Activated T-cell treated with anti-CD3 and anti-CD28 coated beads, Interleukin-2, amount 50 U/mL, for 1 hour (primary cell): ENCODE data around the gene POFUT2.

Experiments used
- DNase-seq: peaks from one replicate; pipeline ENCODE4 v3.0.0-alpha.2; 2020

The POFUT2 gene

GRCh38 chr21:45262041-45262581 is 25.6 kb downstream of the POFUT2 start:
- no peak for DNase-seq

DNA sequence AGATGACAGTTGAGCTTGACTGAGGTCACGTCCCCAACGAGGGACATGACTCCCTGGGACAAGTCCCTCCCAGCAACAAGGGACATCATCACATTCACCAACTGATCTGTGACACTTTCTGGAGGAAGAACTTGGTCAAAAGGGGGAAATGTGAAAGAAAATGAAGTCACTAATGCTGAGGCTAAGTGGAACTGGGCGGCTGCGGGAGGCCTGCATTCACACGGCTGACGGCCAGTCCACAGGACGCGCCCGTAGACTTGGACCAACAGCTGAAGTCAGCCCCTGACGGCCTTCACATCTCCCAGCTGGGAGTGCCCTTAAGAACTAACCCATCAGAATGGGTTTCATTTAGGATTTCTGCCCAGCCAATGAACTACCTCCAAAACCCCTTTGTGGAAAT is 26.6 kb downstream of the POFUT2 start:
- DNase-seq, result no peak

DNA sequence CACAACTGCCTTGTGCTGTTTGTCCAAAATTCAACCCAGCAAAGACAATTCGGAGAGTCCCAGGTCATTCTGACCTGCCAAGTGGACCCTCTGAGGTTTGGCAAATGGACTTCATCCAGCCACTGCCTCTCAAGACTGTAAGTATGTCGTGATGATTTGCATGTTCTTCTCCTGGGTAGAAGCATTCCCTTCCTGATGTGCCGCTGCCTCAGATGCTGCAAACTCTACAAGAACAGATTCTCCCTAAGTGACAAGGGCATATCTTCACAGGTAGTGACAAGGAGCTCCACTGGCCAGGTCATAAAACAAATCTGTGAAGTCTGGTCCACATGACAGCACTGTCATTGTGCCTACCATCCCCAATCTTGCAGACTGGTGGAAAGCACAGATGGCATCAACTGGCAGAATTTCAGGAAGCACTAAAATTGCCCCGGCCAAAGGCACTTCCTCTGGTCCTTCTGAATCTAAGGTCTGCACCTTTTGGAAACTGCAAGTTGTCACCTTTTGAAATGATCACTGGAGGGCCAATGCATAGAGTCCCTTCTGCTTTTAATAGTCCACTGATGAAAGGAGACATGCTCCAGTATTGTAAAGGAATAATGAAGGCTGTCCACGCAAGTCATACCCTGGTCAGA is 27.4 kb downstream of the POFUT2 start:
- no peak for DNase-seq

- no peak for DNase-seq
Observed at GRCh38 chr21:45259206-45259840, 28.4 kb downstream of the POFUT2 start.

DNA sequence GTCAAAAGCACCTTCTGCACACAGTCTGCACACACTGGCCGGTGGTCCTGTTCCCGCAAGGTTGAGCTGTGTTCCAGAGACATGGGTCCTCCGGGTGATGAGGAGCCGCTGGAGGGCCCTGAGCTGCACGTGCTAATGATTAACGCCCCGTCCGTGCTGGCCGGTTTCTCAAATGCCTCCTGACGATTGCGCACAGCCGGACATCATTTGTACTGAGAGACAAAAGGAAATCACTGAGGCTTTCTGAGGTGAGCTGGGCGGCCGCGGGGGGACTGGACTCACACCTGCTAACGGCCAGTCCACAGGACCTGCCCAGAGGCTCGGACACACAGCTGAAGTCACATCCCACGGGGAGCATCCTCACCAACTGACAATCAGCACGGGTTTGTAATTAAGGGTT is 29.2 kb downstream of the POFUT2 start:
- DNase-seq, result no peak

GRCh38 chr21:45257673-45258341 is 29.9 kb downstream of the POFUT2 start:
- no peak for DNase-seq

GRCh38 chr21:45256912-45257672 is 30.6 kb downstream of the POFUT2 start:
- DNase-seq, result no peak

DNA sequence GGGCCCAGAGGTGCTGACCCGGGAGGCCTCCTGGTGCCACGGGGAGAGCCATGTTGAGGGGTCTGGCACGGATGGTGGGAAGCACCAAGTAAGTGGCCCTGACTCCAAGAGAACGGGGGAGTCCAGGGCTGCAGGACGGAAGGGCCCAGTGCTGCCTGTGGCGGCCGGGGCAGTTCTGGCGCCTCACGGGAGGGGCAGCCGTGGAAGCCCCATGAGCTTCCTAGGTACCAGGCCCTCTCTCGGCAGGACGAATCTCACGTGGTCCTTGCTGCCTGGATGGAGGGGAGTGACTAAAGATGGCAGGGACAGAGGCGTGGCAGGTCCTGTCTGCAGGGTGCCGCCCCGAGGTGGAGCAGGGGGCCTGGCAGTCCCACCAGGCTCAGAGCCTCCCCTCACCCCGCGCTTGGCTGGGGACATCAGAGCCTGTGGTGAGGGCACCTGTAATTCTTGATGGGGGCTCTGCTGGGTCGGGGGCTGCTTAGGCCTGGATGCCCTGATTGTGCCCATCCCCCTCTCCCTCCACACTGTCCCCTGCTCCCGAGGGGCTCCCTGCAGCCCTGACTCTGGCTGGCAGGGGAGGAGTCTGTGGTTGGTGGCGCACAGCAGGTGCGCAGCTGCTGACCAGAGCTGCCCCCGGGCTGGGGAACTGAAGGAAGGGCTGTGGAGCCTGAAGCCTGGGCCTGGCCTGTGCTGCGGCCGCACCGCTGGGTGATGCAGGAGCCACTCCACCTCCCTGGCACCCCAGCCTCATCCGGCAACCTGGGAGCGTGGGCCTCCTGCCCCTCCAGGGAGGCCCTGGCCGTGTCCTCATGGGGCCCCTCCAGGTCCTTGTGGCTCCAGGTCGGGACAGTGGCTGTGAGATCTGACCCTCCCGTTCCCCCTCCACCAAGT is 31.4 kb downstream of the POFUT2 start:
- DNase-seq, result no peak

GRCh38 chr21:45255381-45256020 is 32.2 kb downstream of the POFUT2 start:
- no peak for DNase-seq

GRCh38 chr21:45254460-45254930 is 33.2 kb downstream of the POFUT2 start:
- DNase-seq, result no peak

DNA sequence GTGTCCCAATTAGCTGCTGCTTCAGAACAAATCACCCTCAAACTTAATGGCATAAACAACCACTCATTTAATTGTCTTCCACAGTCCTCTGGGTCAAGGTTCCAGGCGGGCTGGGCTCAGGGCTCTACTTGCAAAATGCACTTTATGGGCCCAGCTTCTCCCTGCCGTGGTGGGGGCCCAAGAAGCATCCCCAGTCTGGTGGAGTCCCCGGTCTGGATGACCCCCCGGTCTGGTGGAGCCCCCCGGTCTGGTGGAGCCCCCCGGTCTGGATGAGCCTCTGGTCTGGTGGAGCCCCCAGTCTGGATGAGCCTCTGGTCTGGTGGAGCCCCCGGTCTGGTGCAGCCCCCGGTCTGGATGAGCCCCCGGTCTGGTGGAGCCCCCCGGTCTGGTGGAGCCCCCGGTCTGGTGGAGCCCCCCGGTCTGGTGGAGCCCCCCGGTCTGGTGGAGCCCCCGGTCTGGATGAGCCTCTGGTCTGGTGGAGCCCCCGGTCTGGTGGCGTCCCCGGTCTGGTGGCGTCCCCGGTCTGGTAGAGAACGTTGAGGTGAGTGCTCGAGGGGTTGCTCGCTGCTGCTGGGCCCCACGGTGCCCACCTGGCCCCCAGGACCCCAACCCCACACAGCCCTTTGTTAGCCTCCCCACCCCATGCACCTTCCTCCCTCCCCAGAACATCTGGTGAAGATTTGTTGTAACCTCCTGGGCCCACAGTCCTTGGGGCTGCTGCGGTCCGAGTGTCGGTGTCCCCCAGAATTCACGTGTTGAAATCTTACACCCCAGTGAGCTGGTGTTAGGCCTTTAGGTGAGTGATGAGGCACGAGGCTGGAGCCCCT is 33.8 kb downstream of the POFUT2 start:
- DNase-seq, result no peak

GRCh38 chr21:45253180-45253579 is 34.5 kb downstream of the POFUT2 start:
- DNase-seq, result no peak

DNA sequence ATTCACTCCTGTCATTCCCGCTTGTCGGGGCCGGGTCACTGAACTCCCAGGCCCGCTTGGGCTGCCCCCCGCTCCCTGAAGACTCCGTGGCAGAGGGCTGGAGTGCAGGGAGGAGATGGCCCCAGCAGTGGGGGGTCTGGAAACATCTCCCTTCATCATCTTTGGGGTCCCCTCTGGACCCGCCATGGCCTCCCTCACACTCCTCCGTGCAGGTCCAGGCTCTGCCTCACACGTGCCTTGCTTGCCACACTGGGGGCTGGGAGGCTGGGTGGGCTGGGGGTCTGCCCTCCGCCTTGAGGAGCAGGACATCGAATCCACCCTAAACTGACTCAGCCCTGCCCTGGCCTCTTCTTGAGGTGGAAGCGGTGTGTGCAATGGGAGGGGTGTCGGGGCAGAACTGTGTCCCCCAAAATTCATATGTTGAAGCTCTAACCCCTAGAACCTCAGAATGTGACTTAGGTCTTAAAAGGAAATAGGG is 35.2 kb downstream of the POFUT2 start:
- no peak for DNase-seq

- no peak for DNase-seq
Observed at GRCh38 chr21:45251635-45252447, 35.9 kb downstream of the POFUT2 start.

- no peak for DNase-seq
Observed at GRCh38 chr21:45250914-45251634, 36.6 kb downstream of the POFUT2 start.

DNA sequence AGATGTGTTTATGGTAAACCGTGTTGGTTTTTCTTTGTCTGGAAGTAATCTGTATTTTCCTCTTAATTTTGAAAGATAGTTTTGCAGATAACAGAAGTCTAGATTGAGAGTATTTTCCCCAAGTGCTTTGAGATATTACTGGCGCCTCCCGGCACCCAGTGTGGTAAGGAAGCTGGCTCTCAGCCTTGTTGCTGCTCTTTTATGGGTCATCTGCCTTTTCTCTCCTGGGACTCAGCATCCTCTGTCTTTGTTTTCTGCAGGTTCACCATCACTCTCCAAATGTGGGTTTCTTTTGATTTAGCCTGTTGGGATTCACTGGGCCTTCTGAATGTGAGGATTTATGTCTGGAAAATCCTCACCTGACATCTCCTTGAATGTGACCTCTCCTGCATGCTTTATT is 37.4 kb downstream of the POFUT2 start:
- no peak for DNase-seq

DNA sequence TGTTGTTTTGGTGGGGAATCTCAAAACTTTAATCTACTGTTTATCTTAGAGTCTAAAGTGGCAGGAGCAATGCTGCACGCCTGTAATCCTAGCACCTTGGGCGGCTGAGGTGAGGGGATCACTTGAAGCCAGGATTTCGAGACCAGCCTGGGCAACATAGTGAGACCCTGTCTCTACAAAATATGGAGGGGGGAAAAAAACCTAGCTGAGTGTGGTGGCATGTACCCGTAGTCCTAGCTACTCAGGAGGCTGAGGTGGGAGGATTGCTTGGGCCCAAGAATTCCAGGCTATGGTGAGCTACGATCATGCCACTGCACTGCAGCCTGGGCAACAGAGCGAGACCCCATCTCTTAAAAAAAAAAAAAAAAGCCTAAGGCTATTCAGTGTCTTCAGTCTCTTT is 38.1 kb downstream of the POFUT2 start:
- no peak for DNase-seq

- no peak for DNase-seq
Observed at GRCh38 chr21:45248893-45249381, 38.8 kb downstream of the POFUT2 start.
